Measurements from ENCODE around the gene CCDC15.
"Not testable (repeated sequence)": the region's sequence is repeated elsewhere in the genome, so short reads cannot be mapped to it uniquely, and the experiment has no call there.

Gene CCDC15

DNA sequence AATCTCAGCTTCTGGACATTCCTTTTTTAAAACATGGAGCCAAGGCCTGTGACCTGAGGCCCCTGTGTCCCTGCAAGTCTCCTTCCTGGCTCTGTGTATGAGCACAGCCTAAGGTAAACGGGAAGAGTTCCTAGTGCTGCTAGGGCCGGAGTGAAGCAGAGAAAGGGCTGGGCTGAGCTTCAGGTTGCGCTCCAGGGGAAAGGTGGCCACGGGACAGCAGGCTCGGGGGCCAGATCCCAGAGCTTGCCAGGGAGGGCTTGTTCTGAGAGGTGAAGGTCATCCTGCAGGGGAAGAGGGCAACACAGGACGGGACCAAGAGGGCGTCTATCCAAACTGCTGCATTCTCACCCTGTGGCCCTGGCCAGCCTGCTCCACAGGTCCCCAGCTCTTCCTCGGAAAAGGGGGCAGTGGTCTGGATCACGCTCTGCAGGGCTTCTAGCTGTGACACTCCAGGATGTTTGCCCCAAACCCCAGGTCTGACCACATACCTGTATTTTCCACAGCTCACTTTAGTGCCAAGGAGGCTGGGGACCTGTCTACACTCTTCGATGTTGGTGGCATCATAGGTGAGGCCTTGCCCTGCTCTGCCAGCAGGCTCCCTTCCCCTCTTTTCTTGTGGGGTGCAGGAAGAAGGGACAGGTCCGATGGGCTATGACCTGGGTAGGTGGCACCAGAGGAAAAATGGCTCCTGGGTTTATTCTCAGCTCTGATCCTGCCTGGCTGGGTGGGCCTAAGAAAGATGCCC lies 129.5 kb downstream of the CCDC15 start:
- H3K36me3 ChIP-seq (ENCODE audit: insufficient read depth, low read length): no peaks in the 10 kb centered on the region
- peak overlapping the region; percentile 75 for H3K27ac ChIP-seq (ENCODE audit: low read depth, low read length)
- no peaks in the 10 kb centered on the region for H3K79me2 ChIP-seq (ENCODE audit: control insufficient read depth, insufficient read depth, low read length, unreplicated experiment)
- no peak overlapping the region for H3K4me3 ChIP-seq (ENCODE audit: low read depth, low read length)
- H2AFZ ChIP-seq (ENCODE audit: low read length, unreplicated experiment): no peak overlapping the region
- H3K4me1 ChIP-seq (ENCODE audit: control insufficient read depth, insufficient read depth, low read length, unreplicated experiment): peaks cover 21% of the 10 kb centered on the region
- H3K27me3 ChIP-seq (ENCODE audit: insufficient read depth, low read length): no peaks in the 10 kb centered on the region

DNA sequence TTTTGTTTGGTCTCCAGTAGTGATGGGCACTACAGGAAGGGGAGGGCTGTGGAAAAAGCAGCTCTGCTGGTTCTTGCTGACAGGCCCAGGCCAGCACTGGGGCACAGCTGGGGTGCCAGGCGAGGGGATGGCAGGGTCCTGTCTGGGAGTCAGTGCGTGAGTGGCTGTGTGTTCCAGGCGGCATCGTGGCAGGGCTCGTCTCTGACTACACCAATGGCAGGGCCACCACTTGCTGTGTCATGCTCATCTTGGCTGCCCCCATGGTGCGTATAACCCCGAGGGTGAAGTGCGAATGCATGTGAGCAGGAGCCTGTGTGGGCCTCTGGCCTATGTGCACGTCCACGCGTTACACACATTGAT lies 130.0 kb downstream of the CCDC15 start:
- Histone ChIP-seq H3K36me3 (ENCODE audit: insufficient read depth, low read length) (no peaks in the 10 kb centered on the region), H3K27me3 (ENCODE audit: insufficient read depth, low read length) (no peaks in the 10 kb centered on the region), H2AFZ (ENCODE audit: low read length, unreplicated experiment) (no peak overlapping the region), H3K4me1 (ENCODE audit: control insufficient read depth, insufficient read depth, low read length, unreplicated experiment) (peaks cover 21% of the 10 kb centered on the region), H3K27ac (ENCODE audit: low read depth, low read length) (no peak overlapping the region; the same call in 1 of the 2 replicates), H3K4me3 (ENCODE audit: low read depth, low read length) (no peak overlapping the region), H3K79me2 (ENCODE audit: control insufficient read depth, insufficient read depth, low read length, unreplicated experiment) (no peaks in the 10 kb centered on the region)

DNA sequence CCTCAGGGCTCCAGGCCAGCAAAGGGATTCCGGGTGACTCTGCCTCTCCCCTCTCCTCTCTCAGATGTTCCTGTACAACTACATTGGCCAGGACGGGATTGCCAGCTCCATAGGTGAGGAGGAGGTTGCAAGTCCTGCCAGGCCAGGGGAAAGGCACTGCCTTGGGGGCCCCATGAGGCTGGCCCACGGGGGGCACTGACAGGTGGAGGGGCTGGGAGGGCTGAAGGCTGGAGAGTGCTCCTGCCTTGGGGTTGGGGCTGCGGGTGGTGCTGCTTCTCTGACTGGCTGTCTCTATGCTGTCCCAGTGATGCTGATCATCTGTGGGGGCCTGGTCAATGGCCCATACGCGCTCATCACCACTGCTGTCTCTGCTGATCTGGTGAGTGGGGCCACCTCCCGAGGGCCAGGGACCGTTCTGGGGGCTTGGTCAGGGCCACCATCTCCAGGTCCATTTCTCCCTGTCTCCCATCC lies 130.8 kb downstream of the CCDC15 start:
- Histone ChIP-seq H3K4me1 (ENCODE audit: control insufficient read depth, insufficient read depth, low read length, unreplicated experiment) (peaks cover 21% of the 10 kb centered on the region), H3K27me3 (ENCODE audit: insufficient read depth, low read length) (no peaks in the 10 kb centered on the region), H3K27ac (ENCODE audit: low read depth, low read length) (no peak overlapping the region), H3K79me2 (ENCODE audit: control insufficient read depth, insufficient read depth, low read length, unreplicated experiment) (no peaks in the 10 kb centered on the region), H2AFZ (ENCODE audit: low read length, unreplicated experiment) (no peak overlapping the region), H3K4me3 (ENCODE audit: low read depth, low read length) (no peak overlapping the region), H3K36me3 (ENCODE audit: insufficient read depth, low read length) (no peaks in the 10 kb centered on the region)

DNA sequence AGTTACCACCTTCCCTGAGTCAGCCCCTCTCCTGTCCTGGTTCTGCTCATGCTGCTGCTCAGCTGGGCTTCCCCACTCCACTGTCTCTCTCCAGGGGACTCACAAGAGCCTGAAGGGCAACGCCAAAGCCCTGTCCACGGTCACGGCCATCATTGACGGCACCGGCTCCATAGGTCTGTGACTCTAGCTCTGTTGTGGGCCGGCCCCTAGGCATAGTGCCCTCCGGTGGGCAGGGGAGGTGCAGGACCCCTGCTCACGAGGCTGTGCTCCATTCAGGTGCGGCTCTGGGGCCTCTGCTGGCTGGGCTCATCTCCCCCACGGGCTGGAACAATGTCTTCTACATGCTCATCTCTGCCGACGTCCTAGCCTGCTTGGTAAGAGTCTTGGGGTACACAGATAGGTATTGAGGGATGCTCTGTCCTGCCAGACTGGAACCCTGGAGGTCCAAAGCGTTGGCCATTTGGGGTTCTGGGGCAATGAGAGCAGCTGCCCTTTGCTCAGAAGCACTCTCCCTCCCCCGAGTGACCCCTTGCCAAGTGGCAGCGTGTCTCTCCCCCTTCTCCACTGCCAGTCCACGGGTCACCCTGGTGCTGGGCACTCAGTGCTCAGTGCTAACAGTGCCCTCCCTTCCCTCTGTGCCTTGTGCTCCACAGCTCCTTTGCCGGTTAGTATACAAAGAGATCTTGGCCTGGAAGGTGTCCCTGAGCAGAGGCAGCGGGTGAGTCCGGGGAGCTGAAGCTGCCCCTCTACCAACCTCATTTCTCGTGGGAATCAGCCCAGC lies 131.5 kb downstream of the CCDC15 start:
- Histone ChIP-seq H3K27ac (ENCODE audit: low read depth, low read length) (no peak overlapping the region), H2AFZ (ENCODE audit: low read length, unreplicated experiment) (no peak overlapping the region), H3K36me3 (ENCODE audit: insufficient read depth, low read length) (no peaks in the 10 kb centered on the region), H3K4me1 (ENCODE audit: control insufficient read depth, insufficient read depth, low read length, unreplicated experiment) (peaks cover 21% of the 10 kb centered on the region), H3K4me3 (ENCODE audit: low read depth, low read length) (no peak overlapping the region), H3K27me3 (ENCODE audit: insufficient read depth, low read length) (no peaks in the 10 kb centered on the region), H3K79me2 (ENCODE audit: control insufficient read depth, insufficient read depth, low read length, unreplicated experiment) (no peaks in the 10 kb centered on the region)

DNA sequence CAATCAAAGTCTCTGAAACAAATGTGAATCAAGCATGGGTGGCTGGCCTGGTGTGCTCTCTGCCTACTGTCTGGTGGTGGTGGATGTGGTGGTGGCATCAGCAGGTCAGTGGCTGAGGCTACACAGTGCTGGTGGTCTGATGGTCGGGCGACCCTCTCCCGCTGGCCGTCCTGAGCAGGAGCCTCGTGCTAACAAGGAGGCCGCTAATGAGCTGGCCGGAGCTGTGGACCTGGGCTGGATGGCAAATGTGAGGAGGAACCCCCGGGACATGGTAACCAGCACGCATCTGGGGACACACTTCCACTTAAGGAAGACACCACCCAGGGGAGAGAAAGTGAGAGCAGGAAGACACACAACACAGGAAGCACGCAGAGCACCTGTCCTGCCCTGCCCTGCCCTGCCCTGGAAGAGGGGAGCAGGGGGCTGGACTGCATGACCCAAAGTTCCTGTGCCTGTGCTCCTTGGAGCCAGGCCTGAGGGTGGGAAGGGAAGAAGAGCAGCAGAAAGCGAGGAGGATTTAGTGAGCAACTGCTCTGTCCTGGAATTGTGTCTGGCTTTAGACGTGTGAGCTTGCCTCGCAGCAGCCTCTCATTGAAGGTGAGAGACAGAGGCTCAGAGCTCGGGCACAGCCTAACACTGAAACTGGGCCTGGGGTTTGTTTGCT lies 132.8 kb downstream of the CCDC15 start:
- Histone ChIP-seq H3K36me3 (ENCODE audit: insufficient read depth, low read length) (no peaks in the 10 kb centered on the region), H3K27ac (ENCODE audit: low read depth, low read length) (no peak overlapping the region), H3K27me3 (ENCODE audit: insufficient read depth, low read length) (no peaks in the 10 kb centered on the region), H3K79me2 (ENCODE audit: control insufficient read depth, insufficient read depth, low read length, unreplicated experiment) (no peaks in the 10 kb centered on the region), H3K4me1 (ENCODE audit: control insufficient read depth, insufficient read depth, low read length, unreplicated experiment) (peaks cover 32% of the 10 kb centered on the region), H3K4me3 (ENCODE audit: low read depth, low read length) (no peak overlapping the region), H2AFZ (ENCODE audit: low read length, unreplicated experiment) (no peak overlapping the region)

DNA sequence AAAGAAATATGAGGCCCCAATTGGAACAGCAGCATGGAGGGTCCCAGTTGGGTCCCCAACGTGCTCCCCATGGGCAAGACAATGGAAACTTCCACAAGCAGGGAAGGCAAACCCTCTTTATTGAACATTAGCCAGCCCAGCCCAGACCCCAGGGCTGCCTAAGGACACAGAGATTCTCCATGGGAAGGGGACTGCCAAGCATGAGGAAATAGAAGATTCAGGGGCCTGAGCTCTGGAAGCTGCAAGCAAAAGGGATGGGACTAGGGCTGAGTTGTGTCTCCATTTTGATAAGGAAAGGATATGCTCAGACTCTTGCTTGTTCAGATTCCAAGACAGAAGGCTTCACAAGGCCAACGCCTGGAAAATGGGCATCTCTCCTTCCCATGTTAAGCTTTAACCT lies 134.1 kb downstream of the CCDC15 start:
- peaks cover 23% of the 10 kb centered on the region for H3K4me1 ChIP-seq (ENCODE audit: control insufficient read depth, insufficient read depth, low read length, unreplicated experiment)
- H3K4me3 ChIP-seq (ENCODE audit: low read depth, low read length): no peak overlapping the region
- no peaks in the 10 kb centered on the region for H3K27me3 ChIP-seq (ENCODE audit: insufficient read depth, low read length)
- H3K27ac ChIP-seq (ENCODE audit: low read depth, low read length): no peak overlapping the region
- H2AFZ ChIP-seq (ENCODE audit: low read length, unreplicated experiment): no peak overlapping the region
- H3K79me2 ChIP-seq (ENCODE audit: control insufficient read depth, insufficient read depth, low read length, unreplicated experiment): no peaks in the 10 kb centered on the region
- no peaks in the 10 kb centered on the region for H3K36me3 ChIP-seq (ENCODE audit: insufficient read depth, low read length)

DNA sequence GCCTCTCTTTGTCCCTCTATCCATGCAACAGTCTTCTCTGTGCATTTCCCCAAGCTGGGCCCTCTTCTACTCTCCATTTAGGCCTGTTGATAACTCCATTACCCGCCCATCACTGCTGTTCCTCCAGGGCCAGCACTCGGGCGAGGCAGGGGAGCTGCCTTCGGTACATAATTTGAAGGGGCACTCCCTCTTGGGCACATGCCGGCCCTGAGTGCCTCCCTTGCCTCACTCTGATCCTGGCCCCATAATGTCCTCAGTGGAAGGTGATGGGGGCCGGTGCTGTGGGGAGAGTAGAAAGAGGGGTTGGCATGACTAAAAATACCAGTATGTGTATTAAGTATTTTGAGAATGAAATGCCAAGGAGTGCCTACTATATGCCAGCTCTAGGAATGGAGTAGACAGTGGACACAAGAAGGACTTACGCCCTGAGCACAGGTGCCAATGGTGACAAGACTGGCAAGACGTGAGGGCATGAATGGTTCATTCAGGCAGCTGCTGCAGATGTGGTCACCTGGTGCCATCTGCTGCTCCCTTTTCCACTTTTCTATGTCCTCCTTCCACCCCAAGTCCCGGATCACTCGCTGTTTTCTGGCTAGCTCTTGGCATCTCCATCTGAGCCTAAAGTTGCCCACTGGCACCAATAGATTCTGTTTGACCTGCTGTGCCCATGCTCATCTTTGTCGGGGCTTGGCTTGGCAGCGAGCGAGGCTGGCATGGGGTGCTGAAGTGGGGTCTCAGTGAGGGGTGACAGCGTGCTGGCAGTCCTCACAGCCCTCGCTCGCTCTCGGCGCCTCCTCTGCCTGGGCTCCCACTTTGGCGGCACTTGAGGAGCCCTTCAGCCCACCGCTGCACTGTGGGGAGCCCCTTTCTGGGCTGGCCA lies 134.8 kb downstream of the CCDC15 start:
- no peaks in the 10 kb centered on the region for H3K27me3 ChIP-seq (ENCODE audit: insufficient read depth, low read length)
- no peaks in the 10 kb centered on the region for H3K36me3 ChIP-seq (ENCODE audit: insufficient read depth, low read length)
- H3K27ac ChIP-seq (ENCODE audit: low read depth, low read length): no peak overlapping the region

DNA sequence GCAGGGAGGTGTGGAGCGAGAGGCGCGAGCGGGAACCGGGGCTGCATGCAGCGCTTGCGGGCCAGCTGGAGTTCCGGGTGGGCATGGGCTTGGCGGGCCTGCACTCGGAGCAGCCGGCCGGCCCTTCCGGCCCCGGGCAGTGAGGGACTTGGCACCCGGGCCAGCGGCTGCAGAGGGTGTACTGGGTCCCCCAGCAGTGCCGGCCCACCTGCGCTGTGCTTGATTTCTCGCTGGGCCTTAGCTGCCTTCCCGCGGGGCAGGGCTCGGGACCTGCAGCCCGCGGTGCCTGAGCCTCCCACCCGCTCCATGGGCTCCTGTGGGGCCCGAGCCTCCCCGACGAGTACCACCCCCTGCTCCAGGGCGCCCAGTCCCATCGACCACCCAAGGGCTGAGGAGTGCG lies 135.5 kb downstream of the CCDC15 start:
- peaks cover 13% of the 10 kb centered on the region for H3K4me1 ChIP-seq (ENCODE audit: control insufficient read depth, insufficient read depth, low read length, unreplicated experiment)
- not testable (repeated sequence) for H3K4me3 ChIP-seq (ENCODE audit: low read depth, low read length); H3K36me3 ChIP-seq (ENCODE audit: insufficient read depth, low read length); H3K27me3 ChIP-seq (ENCODE audit: insufficient read depth, low read length); H2AFZ ChIP-seq (ENCODE audit: low read length, unreplicated experiment); H3K27ac ChIP-seq (ENCODE audit: low read depth, low read length); H3K79me2 ChIP-seq (ENCODE audit: control insufficient read depth, insufficient read depth, low read length, unreplicated experiment)

More for the DNA sequence above, 134.8 kb downstream of the CCDC15 start:
- Histone ChIP-seq H3K79me2 (ENCODE audit: control insufficient read depth, insufficient read depth, low read length, unreplicated experiment) (no peaks in the 10 kb centered on the region), H3K4me3 (ENCODE audit: low read depth, low read length) (no peak overlapping the region), H2AFZ (ENCODE audit: low read length, unreplicated experiment) (no peak overlapping the region), H3K4me1 (ENCODE audit: control insufficient read depth, insufficient read depth, low read length, unreplicated experiment) (peaks cover 16% of the 10 kb centered on the region)

DNA sequence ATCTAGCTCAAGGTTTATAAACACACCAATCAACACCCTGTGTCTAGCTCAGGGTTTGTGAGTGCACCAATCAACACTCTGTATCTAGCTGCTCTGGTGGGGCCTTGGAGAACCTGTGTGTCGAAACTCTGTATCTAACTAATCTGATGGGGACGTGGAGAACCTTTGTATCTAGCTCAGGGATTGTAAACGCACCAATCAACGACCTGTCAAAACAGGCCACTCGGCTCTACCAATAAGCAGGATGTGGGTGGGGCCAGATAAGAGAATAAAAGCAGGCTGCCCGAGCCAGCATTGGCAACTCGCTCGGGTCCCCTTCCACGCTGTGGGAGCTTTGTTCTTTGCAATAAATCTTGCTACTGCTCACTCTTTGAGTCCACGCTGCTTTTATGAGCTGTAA lies 136.1 kb downstream of the CCDC15 start:
- not testable (repeated sequence) for H3K27ac ChIP-seq (ENCODE audit: low read depth, low read length); H3K36me3 ChIP-seq (ENCODE audit: insufficient read depth, low read length)
- H3K4me1 ChIP-seq (ENCODE audit: control insufficient read depth, insufficient read depth, low read length, unreplicated experiment): peaks cover 13% of the 10 kb centered on the region

DNA sequence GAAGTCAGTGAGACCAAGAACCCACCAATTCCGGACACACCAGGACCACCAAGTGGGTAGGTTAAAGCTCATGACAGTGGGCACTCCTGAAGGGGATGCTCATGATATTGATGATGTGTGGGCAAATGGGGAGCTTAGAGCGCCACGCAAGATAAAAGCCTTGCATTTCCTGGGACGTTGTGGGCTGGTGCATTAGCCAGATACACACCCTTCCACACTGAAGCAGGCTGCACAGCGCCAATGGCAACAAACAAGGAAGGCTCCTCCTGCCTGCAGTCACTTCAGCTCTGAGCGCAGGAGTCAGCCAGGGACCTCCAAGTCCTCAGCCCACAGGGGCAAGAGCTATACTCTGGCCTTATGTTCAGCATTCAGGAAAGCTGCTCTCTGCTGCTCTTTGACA lies 136.8 kb downstream of the CCDC15 start:
- Histone ChIP-seq H3K27me3 (ENCODE audit: insufficient read depth, low read length) (no peaks in the 10 kb centered on the region), H3K36me3 (ENCODE audit: insufficient read depth, low read length) (no peaks in the 10 kb centered on the region), H3K27ac (ENCODE audit: low read depth, low read length) (no peak overlapping the region), H3K4me3 (ENCODE audit: low read depth, low read length) (no peak overlapping the region), H3K4me1 (ENCODE audit: control insufficient read depth, insufficient read depth, low read length, unreplicated experiment) (peaks cover 13% of the 10 kb centered on the region), H2AFZ (ENCODE audit: low read length, unreplicated experiment) (no peak overlapping the region), H3K79me2 (ENCODE audit: control insufficient read depth, insufficient read depth, low read length, unreplicated experiment) (no peaks in the 10 kb centered on the region)

More for the DNA sequence above, 136.1 kb downstream of the CCDC15 start:
- not testable (repeated sequence) for H3K4me3 ChIP-seq (ENCODE audit: low read depth, low read length); H3K79me2 ChIP-seq (ENCODE audit: control insufficient read depth, insufficient read depth, low read length, unreplicated experiment); H2AFZ ChIP-seq (ENCODE audit: low read length, unreplicated experiment); H3K27me3 ChIP-seq (ENCODE audit: insufficient read depth, low read length)

Measured in ACC112 (cell line).